ENCODE results near the gene MECP2.

DNA sequence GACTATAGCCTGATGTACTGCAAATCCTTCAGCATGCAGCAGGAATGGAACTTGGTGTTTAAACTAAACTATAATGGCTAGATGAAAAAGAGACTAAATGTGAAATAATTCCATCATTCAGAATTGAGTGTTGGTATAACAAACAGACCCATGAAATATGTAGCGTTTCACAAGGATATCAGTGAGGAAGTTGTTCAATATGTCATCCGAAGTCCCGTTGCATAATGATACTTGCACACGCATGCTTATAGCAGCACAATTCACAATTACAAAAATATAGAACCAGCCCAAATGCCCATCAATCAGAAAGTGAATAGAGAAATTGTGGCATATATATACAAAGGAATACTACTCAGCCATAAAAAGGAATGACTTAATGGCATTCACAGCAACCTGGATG lies 20.4 kb downstream of the MECP2 start:
- TF ChIP-seq, protein P1, sequence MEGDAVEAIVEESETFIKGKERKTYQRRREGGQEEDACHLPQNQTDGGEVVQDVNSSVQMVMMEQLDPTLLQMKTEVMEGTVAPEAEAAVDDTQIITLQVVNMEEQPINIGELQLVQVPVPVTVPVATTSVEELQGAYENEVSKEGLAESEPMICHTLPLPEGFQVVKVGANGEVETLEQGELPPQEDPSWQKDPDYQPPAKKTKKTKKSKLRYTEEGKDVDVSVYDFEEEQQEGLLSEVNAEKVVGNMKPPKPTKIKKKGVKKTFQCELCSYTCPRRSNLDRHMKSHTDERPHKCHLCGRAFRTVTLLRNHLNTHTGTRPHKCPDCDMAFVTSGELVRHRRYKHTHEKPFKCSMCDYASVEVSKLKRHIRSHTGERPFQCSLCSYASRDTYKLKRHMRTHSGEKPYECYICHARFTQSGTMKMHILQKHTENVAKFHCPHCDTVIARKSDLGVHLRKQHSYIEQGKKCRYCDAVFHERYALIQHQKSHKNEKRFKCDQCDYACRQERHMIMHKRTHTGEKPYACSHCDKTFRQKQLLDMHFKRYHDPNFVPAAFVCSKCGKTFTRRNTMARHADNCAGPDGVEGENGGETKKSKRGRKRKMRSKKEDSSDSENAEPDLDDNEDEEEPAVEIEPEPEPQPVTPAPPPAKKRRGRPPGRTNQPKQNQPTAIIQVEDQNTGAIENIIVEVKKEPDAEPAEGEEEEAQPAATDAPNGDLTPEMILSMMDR (IDR thresholded peaks at IDR 0.05; ENCODE audit: poor library complexity), result no peak
- no peak for TF ChIP-seq EZH2 (IDR thresholded peaks at IDR 0.05; ENCODE audit: borderline replicate concordance)

Data from hepatocyte (in vitro differentiated cells).